Right ventricle myocardium superior (tissue), 1 donor: ENCODE results near the gene OXCT2. TPM values are rescaled to one million over a fixed set of nuclear protein-coding genes. Genes with fewer than 3 reads are reported as not detected.
"Not testable (repeated sequence)": the region's sequence is repeated elsewhere in the genome, so short reads cannot be mapped to it uniquely, and the experiment has no call there.

Source experiments
- ATAC-seq: fragments of 200-7000 bp; cut with Tn5 transposase; one replicate; pipeline ENCODE4 v1.9.1; 2020; ENCODE audit warnings: mild to moderate bottlenecking; ENCODE audit not compliant: poor library complexity
- DNase-seq: peaks from one replicate; pipeline ENCODE4 v3.0.0-alpha.2; 2020
- intact Hi-C: fragments of 100-400 bp; cut with DNase I; formaldehyde crosslinking; loops from one replicate; pipeline ENCODE4 v1.11.2; 2022
- total RNA-seq: library from RNA; stranded (reverse); fragmentation: NEBNext Ultra II Directional; extraction: Animal tissue kit (Norgen Biotek cat#: 25700); gene quantifications from one replicate; pipeline ENCODE4 v1.2.1, GENCODE V29; 2021
- donor health status: DM: no; HTN: yes; CAD: no; lungs with severe emphysema.

OXCT2 gene
- total RNA-seq, 1 donor from 2014 or later: 0.65 TPM

GRCh38 chr1:39770100-39771021 lies 787 bp downstream of the OXCT2 start:
- intact Hi-C loops, DNase-seq: not testable (repeated sequence)
- peak; percentile 28 for ATAC-seq

DNA sequence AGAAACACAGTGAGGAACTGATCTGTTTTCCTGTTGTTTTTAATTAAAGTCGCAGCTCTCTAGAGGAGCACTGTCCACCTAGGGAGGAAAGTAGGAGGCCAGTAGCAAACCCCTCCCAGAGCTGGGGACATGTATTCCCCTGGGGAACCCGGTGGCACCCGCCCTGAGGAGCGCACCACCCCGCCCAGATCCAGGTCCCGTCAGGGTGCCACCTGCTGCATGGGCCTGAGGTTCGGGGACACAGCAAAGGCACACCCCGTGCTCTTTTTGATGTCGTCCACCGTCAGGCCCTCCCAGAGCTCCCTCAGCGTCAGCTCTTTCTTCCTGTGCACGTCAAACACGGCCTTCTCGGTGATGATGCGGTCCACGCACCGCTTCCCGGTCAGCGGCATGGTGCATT lies 1.6 kb downstream of the OXCT2 start:
- ATAC-seq, DNase-seq, intact Hi-C loops: not testable (repeated sequence)

GRCh38 chr1:39766466-39766865 lies 4.7 kb downstream of the OXCT2 start:
- intact Hi-C loops, ATAC-seq: not testable (repeated sequence)

DNA sequence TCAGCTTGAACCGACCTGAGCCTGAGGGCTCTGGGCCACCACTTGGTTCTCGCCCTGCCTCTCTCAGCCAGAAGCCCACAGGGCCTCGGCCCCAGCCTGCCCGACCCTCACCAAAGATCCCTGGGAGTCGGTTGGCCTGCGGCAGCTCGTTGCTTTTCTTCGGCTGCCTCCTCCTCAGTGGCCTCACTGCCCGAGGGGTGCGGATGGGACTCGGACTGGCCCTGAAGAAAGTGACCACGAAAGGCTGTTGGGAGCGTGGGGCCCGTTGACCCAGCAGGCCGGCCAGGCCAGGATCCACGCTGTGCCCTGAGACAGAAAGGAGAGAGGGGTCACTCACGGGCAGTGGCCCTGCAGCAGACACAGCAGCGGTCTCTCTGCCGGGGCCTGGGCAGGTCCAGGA lies 6.6 kb downstream of the OXCT2 start:
- ATAC-seq, intact Hi-C loops: not testable (repeated sequence)

More at GRCh38 chr1:39766466-39766865, 4.7 kb downstream of the OXCT2 start:
- not testable (repeated sequence) for DNase-seq

GRCh38 chr1:39763619-39764374 lies 7.4 kb downstream of the OXCT2 start:
- DNase-seq, ATAC-seq, intact Hi-C loops: not testable (repeated sequence)

More for the DNA sequence above, 6.6 kb downstream of the OXCT2 start:
- DNase-seq: not testable (repeated sequence)

GRCh38 chr1:39762550-39763540 lies 8.3 kb downstream of the OXCT2 start:
- DNase-seq (no peak), ATAC-seq (no peak)
- intact Hi-C loops: no loop called here

GRCh38 chr1:39761557-39762260 lies 9.4 kb downstream of the OXCT2 start:
- intact Hi-C loops: no loop called here
- DNase-seq: no peak
- ATAC-seq: no peak

- no peak for DNase-seq
- no peak for ATAC-seq
- intact Hi-C loops: no loop called here
Observed at GRCh38 chr1:39761016-39761415, 10.1 kb downstream of the OXCT2 start.

DNA sequence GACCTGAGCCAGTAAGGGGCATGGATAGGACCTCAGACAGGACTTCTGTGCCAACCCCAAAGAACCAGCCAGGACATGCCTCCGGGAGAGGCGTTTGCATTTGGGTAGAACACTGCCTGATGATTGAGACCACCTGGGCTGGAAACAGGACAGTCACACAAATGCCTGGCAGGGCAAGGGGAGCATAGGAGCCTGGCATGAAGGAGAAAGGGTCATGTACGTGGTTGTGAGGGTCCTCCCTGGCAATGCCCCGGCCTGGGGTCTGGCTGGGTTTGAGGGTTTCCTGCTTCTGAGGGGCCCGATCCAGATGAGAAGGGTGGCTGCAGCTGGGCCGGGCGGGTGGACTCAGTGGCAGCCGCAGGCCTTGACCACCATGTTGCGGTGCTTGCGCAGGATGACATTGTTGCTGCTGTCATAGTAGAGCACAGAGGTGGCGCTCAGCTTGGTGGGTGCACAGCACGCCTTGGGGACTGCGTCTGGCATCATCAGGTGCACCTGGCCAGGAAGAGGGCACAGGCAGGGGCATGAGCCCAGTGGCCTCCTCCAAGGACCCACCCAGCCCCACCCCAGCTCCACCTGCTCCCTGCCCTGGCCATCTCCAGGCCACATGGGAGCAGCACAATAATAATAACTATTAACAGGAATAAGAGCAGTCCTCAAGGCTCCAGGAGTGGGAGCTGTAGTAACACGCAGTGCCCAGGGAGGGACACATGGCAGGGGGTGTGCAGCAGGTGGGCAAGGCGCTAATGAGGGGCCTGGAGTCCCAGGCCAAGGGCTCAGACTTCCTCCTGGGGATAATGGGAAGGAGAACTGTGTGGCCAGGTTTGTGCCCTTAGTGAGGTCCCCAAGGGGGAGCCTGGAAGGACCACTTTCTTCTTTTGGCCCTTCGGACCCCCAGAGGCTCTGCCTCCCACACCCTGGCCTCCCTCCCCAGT lies 10.8 kb downstream of the OXCT2 start:
- ATAC-seq: no peak
- intact Hi-C loops: no loop called here
- DNase-seq: no peak

DNA sequence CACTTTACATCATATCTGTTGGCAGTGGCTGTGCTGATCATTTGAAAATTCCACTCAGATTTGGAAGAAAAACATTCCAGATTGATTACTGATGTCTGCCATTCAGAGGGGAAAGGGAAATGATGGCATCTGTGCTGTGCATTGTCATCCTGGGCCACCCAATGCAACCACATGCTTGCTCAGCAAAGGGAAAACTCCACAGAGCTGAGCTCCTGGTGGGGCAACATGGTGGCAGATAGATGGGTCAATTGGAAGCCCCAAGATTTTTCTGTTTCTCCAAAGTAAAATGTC lies 11.8 kb downstream of the OXCT2 start:
- ATAC-seq: no peak
- intact Hi-C loops: no loop called here
- no peak for DNase-seq

DNA sequence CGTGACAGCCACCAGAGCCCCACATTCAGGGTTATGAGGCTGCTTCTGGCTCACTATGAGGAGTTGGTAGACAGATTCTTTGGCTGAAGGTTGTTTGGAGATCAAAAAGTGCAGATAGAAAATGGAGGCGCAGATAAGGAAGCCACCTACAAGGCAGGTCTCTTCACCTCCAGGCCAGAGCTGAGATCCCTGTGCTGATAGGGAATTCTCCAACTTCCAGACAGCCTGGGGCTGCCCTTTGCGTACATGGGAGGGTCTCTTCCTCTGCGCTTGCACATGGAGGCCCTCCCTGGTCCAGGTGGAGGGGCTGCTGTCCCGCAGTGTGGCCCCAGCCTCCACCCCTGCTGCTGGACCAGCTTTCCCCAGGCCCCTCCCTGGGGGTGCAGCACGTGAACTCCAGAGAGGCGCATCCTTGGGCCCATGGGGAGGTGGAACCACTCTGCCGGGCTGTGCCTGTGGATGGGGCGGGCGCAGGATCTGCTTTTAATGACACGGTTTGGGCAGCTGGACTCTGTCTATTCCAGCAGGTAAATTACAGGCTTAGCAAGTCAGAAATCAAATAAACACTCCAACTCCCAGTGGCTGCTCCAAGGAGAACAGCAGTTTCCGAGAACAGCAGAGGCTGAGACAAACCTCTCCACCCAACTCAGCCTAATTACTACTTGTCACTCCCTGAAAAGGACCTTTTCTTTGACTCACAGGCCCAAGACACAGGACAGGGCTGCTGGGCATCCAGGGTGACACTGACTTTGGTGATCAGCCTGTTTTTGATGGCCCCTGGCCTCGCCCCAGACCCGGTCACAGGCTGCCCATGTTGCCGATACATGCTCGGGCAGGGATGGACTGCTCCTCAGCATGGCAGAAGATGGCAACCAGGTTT lies 12.4 kb downstream of the OXCT2 start:
- ATAC-seq (no peak), DNase-seq (no peak)
- intact Hi-C loops: no loop called here

- DNase-seq (no peak), ATAC-seq (no peak)
- intact Hi-C loops: no loop called here
Observed at GRCh38 chr1:39757501-39757900, 13.6 kb downstream of the OXCT2 start.

DNA sequence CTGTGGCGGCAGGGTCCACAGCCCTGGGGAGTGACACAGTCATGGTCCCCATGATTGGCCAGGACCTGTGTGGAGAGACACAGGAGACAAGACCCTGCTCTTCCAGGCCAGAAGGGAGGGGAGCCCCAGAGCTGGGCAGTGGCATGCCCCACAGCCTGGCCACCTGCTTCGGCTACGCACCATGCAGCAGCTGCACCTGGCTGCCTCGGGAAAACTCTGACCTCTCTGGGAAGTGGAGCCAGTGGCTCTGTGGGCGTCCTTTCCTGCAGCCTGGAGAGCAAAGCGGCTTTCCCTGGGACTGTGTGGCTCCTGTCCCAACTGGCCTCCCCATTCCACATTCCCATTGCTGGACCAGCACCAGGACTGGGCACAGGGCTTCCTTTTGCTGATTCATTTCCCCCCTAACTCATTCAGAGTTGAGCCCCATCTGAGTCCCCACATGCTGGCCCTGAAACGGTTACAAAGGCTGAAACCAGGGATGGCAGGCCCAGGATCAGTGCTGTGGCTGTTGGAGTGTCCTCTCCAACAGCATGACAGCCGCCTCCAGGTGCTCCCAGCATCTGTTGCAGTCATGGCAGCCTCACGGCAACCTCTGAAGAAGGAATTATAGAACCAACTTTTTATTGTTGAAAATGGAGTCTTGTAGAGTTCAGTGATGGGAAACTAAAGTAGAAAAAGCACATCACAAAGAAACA lies 15.0 kb downstream of the OXCT2 start:
- ATAC-seq (no peak), DNase-seq (no peak)
- intact Hi-C loops: no loop called here

GRCh38 chr1:39754906-39755504 lies 16.1 kb downstream of the OXCT2 start:
- no peak for DNase-seq

GRCh38 chr1:39754026-39754570 lies 17.1 kb downstream of the OXCT2 start:
- DNase-seq (no peak), ATAC-seq (no peak)
- intact Hi-C loops: no loop called here

More at GRCh38 chr1:39754906-39755504, 16.1 kb downstream of the OXCT2 start:
- intact Hi-C loops: no loop called here
- ATAC-seq: no peak
